NCI-H526 (cell line): ENCODE measurements around the gene RAET1L.
"Not testable (repeated sequence)": the region's sequence is repeated elsewhere in the genome, so short reads cannot be mapped to it uniquely, and the experiment has no call there.

Experiments used
- DNase-seq, 2 experiments: peaks; one replicate each; lab custom pipeline; 2025; lab: John Stamatoyannopoulos, UW

RAET1L gene

DNA sequence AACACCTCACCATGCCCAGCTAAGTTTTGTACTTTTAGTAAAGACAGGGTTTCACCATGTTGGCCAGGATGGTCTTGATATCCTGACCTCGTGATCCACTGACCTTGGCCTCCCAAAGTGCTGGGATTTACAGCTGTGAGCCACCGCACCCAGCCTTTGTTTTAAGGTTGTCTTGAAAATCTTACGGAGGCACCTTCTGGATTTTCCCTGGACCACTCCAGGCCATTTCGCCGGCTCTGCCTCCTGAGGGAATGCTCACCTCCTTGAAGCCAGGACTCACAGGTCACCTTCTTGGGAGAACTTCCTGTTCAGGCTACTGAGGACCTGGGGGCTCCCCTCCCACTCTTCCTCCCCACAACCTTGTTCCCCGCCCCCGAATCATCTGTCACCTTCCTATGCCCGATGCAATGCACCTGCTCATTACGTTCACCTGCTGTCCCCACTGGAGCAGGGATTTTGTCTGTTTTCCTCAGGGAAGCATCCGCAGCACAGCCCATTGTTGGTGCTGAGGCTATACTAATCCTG lies 19.4 kb upstream of the RAET1L start:
- no peak for DNase-seq

GRCh38 chr6:150043501-150044412 lies 18.4 kb upstream of the RAET1L start:
- DNase-seq = no peak

DNA sequence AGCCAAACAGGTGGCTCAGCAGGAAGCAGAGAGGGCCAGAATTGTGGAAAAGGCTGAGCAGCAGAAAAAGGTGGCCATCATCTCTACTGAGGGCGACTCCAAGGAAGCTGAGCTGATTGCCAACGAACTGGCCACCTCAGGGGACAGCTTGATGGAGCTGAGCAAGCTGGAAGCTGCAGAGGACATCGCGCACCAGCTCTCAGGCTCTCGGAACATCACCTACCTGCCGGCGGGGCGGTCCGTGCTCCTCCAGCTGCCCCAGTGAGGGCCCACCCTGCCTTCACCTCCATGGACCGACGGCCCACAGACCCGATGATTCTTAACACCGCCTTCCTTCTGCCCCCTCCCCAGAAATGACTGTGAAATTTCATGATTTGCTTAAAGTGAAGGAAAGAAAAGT lies 17.8 kb upstream of the RAET1L start:
- no peak for DNase-seq

DNA sequence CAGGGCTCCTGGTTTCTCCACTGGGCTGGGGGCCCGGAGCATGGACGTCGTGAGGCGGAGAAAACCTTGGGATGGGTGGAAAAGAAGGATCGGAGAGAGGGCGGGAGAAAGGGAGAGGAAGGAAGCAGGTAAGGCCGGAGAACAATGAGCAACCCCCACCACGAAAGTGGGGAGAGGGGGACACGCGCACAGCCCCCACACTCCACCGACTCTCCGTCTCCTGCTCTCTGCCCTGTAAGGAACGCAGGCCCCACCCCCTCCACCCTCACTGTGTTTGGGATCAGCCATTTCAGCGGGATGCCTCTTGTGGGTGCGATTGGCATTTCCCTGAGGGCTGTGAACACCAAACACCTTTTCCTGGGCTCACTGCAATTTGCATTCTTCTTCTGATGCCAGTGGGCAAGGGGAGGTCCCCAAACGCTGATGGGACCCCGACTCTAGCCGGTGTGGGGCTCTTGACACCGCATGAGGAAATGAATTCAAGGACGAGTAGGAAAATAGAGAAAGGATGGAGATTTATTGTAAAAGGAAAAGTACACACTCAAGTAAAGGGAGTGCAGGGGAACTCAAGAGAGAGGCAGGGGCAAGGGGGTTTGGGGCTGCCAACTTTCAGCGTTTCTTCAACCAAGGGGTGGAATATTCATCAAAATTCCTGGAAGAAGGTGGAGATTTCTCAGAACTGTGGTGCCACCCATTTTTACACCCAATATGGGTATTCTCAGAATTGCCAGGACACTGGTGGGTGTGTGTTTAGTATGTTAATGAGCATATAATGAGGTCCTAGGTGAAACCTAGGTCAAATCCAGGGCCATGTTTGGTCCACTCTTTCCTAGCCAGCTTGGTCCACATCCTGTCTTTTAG lies 13.1 kb upstream of the RAET1L start:
- peak in 1 of 2 experiments; percentile 17 for DNase-seq

- no peak for DNase-seq
Measured at GRCh38 chr6:150037526-150038201, 12.3 kb upstream of the RAET1L start.

DNA sequence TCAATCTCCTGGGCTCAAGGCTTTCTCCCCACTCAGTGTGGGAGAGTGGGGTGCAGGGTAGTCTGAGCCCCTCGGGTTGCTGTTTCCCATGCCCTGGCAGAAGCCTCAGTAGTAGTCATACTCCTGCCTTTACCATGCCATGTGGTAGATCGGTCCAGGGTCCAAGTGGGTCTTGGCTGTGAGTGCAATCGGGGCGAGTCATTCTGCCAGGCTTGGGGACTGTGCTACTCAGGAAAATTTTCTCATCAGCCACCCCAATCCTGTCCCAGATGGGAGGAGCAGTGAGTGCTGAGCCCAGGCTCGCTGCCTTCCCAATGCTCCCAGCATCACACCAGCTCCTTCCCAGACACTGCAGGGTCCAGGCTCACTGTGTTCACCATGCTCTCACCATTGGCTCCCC lies 10.7 kb upstream of the RAET1L start:
- no peak for DNase-seq

DNA sequence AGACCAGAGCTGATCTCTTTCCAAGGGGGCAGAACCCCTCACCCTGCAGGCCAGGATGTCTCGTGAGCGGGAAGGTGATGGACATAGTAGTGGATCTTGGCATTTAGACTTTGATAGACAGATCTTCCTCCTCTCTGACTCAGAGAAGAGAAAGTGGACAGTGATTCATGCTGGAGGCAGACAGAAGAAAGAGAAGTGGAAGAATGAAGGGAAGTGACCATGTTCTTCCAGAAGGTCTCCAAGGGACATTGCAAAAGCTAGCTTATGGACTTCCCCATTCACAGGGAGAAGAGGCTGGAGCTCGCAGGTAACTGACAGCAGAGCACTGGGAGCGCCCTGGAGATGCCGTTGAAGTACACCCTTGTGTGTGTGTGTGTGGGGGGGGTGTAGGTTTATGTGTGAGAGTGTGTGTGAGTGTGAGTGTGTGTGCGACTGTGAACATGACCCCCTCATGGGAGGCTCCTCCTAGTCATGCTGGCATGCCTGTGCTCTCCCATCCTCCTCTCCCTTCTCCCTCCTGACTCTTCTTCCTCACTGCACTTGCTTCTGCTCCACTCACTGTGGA lies 8.0 kb upstream of the RAET1L start:
- no peak for DNase-seq

- DNase-seq = no peak
Measured at GRCh38 chr6:150032598-150032997, 7.3 kb upstream of the RAET1L start.

- DNase-seq = no peak
Measured at GRCh38 chr6:150030611-150031010, 5.3 kb upstream of the RAET1L start.

- DNase-seq = no peak
Measured at GRCh38 chr6:150029749-150030148, 4.4 kb upstream of the RAET1L start.

- DNase-seq = no peak
Measured at GRCh38 chr6:150029276-150029675, 3.9 kb upstream of the RAET1L start.

DNA sequence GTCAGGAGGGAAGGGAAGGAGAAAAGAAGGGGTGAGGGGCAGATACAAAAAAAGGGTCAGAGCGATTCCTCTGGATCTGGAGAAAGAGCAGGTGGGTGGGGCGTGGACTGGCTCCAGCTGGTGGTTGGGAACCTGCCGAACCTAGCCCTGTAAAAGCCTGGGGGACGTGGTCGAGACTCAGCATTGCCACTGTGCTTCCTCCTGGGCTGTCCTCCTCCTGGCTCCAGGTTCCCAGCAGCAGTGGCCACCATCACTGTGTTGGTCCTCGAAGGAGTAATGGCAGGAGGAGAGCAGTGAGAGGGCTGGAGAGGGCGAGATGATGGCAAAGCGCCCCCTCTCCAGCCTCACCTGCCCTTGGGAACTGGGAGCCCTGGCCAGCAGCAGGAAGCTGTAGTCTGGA lies 3.5 kb upstream of the RAET1L start:
- DNase-seq = peak in 1 of 2 experiments; percentile 37

- no peak for DNase-seq
Measured at GRCh38 chr6:150027806-150028565, 2.7 kb upstream of the RAET1L start.

GRCh38 chr6:150026976-150027805 lies 1.9 kb upstream of the RAET1L start:
- no peak for DNase-seq

DNA sequence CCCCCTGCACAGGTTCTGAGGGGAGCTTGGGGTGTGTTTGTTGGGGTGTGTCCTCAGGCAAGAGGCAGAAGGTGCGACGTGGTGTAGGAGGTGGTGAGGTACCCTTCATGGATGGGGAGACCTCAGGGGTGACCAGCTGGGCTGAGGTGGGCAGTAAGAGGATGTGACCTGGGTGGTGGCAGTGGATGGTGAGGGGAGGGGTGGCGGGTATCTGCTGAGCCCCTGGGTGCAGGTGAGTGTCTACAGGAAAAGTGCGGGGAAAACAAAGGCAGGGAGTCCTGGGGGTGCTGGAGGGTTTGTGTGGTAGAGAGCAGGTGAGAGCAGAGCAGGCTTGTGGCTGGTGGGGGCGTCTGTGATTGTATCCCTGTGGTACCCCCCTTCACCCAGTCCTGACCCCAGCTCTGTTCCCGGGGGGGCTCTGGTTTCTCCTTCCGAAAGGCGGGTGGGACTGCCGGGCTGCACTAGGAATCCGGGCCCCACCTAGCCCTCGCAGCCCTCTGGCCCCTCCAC lies 631 bp downstream of the RAET1L start:
- no peak for DNase-seq

DNA sequence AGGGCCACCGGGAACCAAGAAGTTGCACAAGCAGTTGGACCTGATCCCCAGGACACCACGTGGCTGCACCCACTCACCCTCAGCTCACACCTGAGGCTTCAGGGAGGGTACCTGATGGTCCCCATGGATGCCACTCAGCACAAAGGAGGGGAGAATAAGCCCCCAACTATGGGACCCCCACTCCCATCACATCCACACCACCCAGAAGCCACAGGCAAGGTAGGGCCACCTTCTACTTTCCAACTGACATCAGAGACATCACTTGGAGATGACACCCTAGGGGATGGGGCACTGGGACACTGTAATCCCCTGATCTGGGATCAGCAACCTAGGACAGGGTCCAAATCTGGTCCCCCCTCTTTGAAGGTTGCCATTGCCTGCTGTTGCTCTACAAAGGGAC lies 1.3 kb downstream of the RAET1L start:
- not testable (repeated sequence) for DNase-seq

GRCh38 chr6:150021870-150022269 lies 3.5 kb downstream of the RAET1L start:
- DNase-seq = not testable (repeated sequence)

GRCh38 chr6:150018846-150019580 lies 6.3 kb downstream of the RAET1L start:
- no peak for DNase-seq

GRCh38 chr6:150017186-150017521 lies 8.2 kb downstream of the RAET1L start:
- not testable (repeated sequence) for DNase-seq
